GM18909 (cell line): ENCODE data around the gene CA10.

Experiments used
- ATAC-seq: cut with Tn5 transposase; IDR thresholded peaks from one replicate; pipeline ENCODE4 v1.9.1; 2021; ENCODE audit warnings: mild to moderate bottlenecking; ENCODE audit not compliant: unreplicated experiment, poor library complexity

The CA10 gene

GRCh38 chr17:51797150-51797549 is 361.4 kb downstream of the CA10 start:
- no peak for ATAC-seq

GRCh38 chr17:51796026-51796425 is 362.5 kb downstream of the CA10 start:
- ATAC-seq: no peak

- no peak for ATAC-seq
These were observed 363.1 kb downstream of the CA10 start for GRCh38 chr17:51795401-51795800.

GRCh38 chr17:51794466-51794865 is 364.0 kb downstream of the CA10 start:
- ATAC-seq: no peak

- no peak for ATAC-seq
These were observed 364.8 kb downstream of the CA10 start for GRCh38 chr17:51793686-51794085.

GRCh38 chr17:51778842-51779241 is 379.7 kb downstream of the CA10 start:
- no peak for ATAC-seq

GRCh38 chr17:51770027-51770759 is 388.3 kb downstream of the CA10 start:
- ATAC-seq: no peak

GRCh38 chr17:51769231-51769630 is 389.3 kb downstream of the CA10 start:
- ATAC-seq: no peak

- ATAC-seq: no peak
These were observed 389.8 kb downstream of the CA10 start for GRCh38 chr17:51768706-51769105.

- ATAC-seq: no peak
These were observed 391.2 kb downstream of the CA10 start for GRCh38 chr17:51767287-51767686.

GRCh38 chr17:51765282-51766135 is 393.0 kb downstream of the CA10 start:
- no peak for ATAC-seq

- ATAC-seq: peak; percentile 97
These were observed 394.0 kb downstream of the CA10 start for GRCh38 chr17:51764387-51764971.

- ATAC-seq: no peak
These were observed 395.5 kb downstream of the CA10 start for GRCh38 chr17:51763058-51763457.

- ATAC-seq: no peak
These were observed 397.4 kb downstream of the CA10 start for GRCh38 chr17:51761105-51761504.

GRCh38 chr17:51759260-51759659 is 399.3 kb downstream of the CA10 start:
- ATAC-seq: no peak

- no peak for ATAC-seq
These were observed 407.4 kb downstream of the CA10 start for GRCh38 chr17:51751072-51751471.

- no peak for ATAC-seq
These were observed 409.5 kb downstream of the CA10 start for GRCh38 chr17:51748749-51749604.

- no peak for ATAC-seq
These were observed 412.1 kb downstream of the CA10 start for GRCh38 chr17:51746421-51746820.

- no peak for ATAC-seq
These were observed 412.5 kb downstream of the CA10 start for GRCh38 chr17:51745993-51746392.

GRCh38 chr17:51743477-51743876 is 415.0 kb downstream of the CA10 start:
- ATAC-seq: no peak
